WTC11 (cell line): ENCODE data around the gene KATNA1. TPM values are rescaled to one million over a fixed set of nuclear protein-coding genes. Genes with fewer than 3 reads are reported as not detected.

Experiments used
- ATAC-seq: fragments of 200-7000 bp; cut with Tn5 transposase; 2 replicates; pipeline ENCODE4 v1.10.0; 2021; ENCODE audit warnings: mild to moderate bottlenecking, moderate library complexity
- CTCF ChIA-PET: fragments of 300-600 bp; sonication (Branson Sonifier 250); formaldehyde crosslinking; loops from one replicate; lab custom pipeline; 2021; ENCODE audit warnings: antibody characterized with exemption; lab: Charles Lee
- POLR2A ChIA-PET: fragments of 350-600 bp; sonication (Branson Sonifier 250); formaldehyde crosslinking; loops from one replicate; lab custom pipeline; 2021; ENCODE audit warnings: antibody characterized with exemption; lab: Charles Lee
- DNase-seq: peaks from one replicate; pipeline ENCODE4 v3.0.0; 2021; ENCODE audit warnings: low spot score
- H3K27ac Mint-ChIP-seq: 2 replicates; pipeline ENCODE4 v1.8.0; 2021; ENCODE audit warnings: mixed read lengths
- H3K27me3 Mint-ChIP-seq: 2 replicates; pipeline ENCODE4 v1.8.0; 2021; ENCODE audit warnings: low read depth, mild to moderate bottlenecking, moderate library complexity, mixed read lengths
- H3K36me3 Mint-ChIP-seq: 2 replicates; pipeline ENCODE4 v1.8.0; 2021; ENCODE audit warnings: mixed read lengths
- H3K4me1 Mint-ChIP-seq: 2 replicates; pipeline ENCODE4 v1.8.0; 2022; ENCODE audit warnings: mixed read lengths
- H3K4me3 Mint-ChIP-seq: 2 replicates; pipeline ENCODE4 v1.8.0; 2021; ENCODE audit warnings: mild to moderate bottlenecking, moderate library complexity, mixed read lengths
- H3K9me3 Mint-ChIP-seq: 2 replicates; pipeline ENCODE4 v1.8.0; 2021; ENCODE audit warnings: mixed read lengths
- ARID4B ChIP-seq: sonication (generic); formaldehyde crosslinking; IDR thresholded peaks from 2 replicates; pipeline ENCODE4 v1.8.0; 2023; ENCODE audit warnings: missing genetic modification reagents, mild to moderate bottlenecking, borderline replicate concordance
- CREM ChIP-seq: sonication (generic); formaldehyde crosslinking; IDR thresholded peaks from 2 replicates; pipeline ENCODE4 v1.8.1; 2022; ENCODE audit warnings: mild to moderate bottlenecking, missing genetic modification reagents, moderate library complexity
- E2F5 ChIP-seq: sonication (generic); formaldehyde crosslinking; IDR thresholded peaks from 2 replicates; pipeline ENCODE4 v1.8.1; 2022; ENCODE audit warnings: mild to moderate bottlenecking, moderate library complexity, missing genetic modification reagents
- KAT7 ChIP-seq: sonication (generic); formaldehyde crosslinking; IDR thresholded peaks from 2 replicates; pipeline ENCODE4 v1.8.1; 2023; ENCODE audit warnings: missing genetic modification reagents, mild to moderate bottlenecking, borderline replicate concordance
- NFATC4 ChIP-seq: fragments of 250-450 bp; sonication (Bioruptor Pico); IDR thresholded peaks from 2 replicates; pipeline ENCODE4 v1.9.0; 2021; ENCODE audit warnings: mild to moderate bottlenecking
- NFE2L1 ChIP-seq: sonication (generic); formaldehyde crosslinking; IDR thresholded peaks from 2 replicates; pipeline ENCODE4 v1.8.1; 2023; ENCODE audit warnings: missing genetic modification reagents
- STAT6 ChIP-seq: sonication (generic); formaldehyde crosslinking; conservative IDR thresholded peaks from 2 replicates; pipeline ENCODE4 v1.8.1; 2023; ENCODE audit warnings: mild to moderate bottlenecking, low read depth, missing genetic modification reagents, moderate library complexity
- ZNF263 ChIP-seq: sonication (generic); formaldehyde crosslinking; IDR thresholded peaks from 2 replicates; pipeline ENCODE4 v1.8.1; 2022; ENCODE audit warnings: low read depth, mild to moderate bottlenecking, moderate library complexity, missing genetic modification reagents
- ZNF281 ChIP-seq: sonication (generic); formaldehyde crosslinking; IDR thresholded peaks from 2 replicates; pipeline ENCODE4 v1.8.0; 2023; ENCODE audit warnings: mild to moderate bottlenecking, missing genetic modification reagents
- ZNF317 ChIP-seq: sonication (generic); formaldehyde crosslinking; IDR thresholded peaks from 2 replicates; pipeline ENCODE4 v1.8.1; 2023; ENCODE audit warnings: low read depth, mild to moderate bottlenecking, moderate library complexity, missing genetic modification reagents, borderline replicate concordance
- ZNF532 ChIP-seq: fragments of 250-450 bp; sonication (Bioruptor Pico); IDR thresholded peaks from 2 replicates; pipeline ENCODE4 v1.9.0; 2021; ENCODE audit warnings: mild to moderate bottlenecking, borderline replicate concordance
- total RNA-seq: library from RNA; stranded (reverse); gene quantifications from 3 replicates; pipeline ENCODE4 v1.2.3, GENCODE V29; 2021

Gene KATNA1
- total RNA-seq, 1 experiment from 2014 or later = 18.1 TPM

GRCh38 chr6:149660028-149660427 lies 11.5 kb upstream of the KATNA1 start (continued):
- TF ChIP-seq ZNF263 (CRISPR knock-in tag) = no peak

GRCh38 chr6:149657441-149657840 lies 8.9 kb upstream of the KATNA1 start:
- no peak for ATAC-seq
- H3K36me3 Mint-ChIP-seq = peaks cover 8% of the 10 kb centered on the region
- no peaks in the 10 kb centered on the region for H3K9me3 Mint-ChIP-seq
- H3K4me3 Mint-ChIP-seq = no peak overlapping the region
- ChIA-PET CTCF (no interaction called here), POLR2A (no interaction called here)
- TF ChIP-seq NFE2L1 (CRISPR knock-in tag) (no peak), ZNF532 (CRISPR knock-in tag) (no peak), ZNF317 (CRISPR knock-in tag) (no peak), STAT6 (no peak), KAT7 (CRISPR knock-in tag) (no peak), CREM (CRISPR knock-in tag) (no peak), ZNF281 (no peak), E2F5 (CRISPR knock-in tag) (no peak), ARID4B (no peak), NFATC4 (CRISPR knock-in tag) (no peak)
- H3K27me3 Mint-ChIP-seq = no peaks in the 10 kb centered on the region
- no peak for DNase-seq
- no peaks in the 10 kb centered on the region for H3K4me1 Mint-ChIP-seq
- H3K27ac Mint-ChIP-seq = no peak overlapping the region
